ENCODE measurements around the gene PPP6R3. TPM values are rescaled to one million over a fixed set of nuclear protein-coding genes. Genes with fewer than 3 reads are reported as not detected.

Gene PPP6R3
- total and polyA plus RNA-seq, 8 donors = 84.6 to 130 (median 109) TPM

DNA sequence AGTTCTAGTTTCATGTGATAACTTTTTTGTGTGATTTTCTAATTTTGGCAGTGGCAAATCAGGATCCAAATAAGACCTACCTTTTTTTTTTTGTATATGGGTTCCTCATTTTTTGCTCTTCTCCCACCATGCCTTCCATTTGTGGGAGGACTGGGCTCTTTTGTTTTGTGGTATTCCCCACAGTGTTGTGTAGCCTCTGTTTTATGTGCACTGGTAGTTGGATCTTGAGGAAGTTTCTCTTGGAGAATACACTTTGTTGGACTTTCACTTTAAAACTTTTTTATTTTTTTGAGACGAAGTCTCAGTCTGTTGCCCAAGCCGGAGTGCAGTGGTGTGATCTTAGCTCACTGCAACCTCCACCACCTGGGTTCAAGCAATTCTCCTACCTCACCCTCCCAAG lies 39.7 kb downstream of the PPP6R3 start:
- DNase-seq (no peak), ATAC-seq (no peak)
- intact Hi-C loops (cut with DNase I) = no loop called here
- TF ChIP-seq, protein P1, sequence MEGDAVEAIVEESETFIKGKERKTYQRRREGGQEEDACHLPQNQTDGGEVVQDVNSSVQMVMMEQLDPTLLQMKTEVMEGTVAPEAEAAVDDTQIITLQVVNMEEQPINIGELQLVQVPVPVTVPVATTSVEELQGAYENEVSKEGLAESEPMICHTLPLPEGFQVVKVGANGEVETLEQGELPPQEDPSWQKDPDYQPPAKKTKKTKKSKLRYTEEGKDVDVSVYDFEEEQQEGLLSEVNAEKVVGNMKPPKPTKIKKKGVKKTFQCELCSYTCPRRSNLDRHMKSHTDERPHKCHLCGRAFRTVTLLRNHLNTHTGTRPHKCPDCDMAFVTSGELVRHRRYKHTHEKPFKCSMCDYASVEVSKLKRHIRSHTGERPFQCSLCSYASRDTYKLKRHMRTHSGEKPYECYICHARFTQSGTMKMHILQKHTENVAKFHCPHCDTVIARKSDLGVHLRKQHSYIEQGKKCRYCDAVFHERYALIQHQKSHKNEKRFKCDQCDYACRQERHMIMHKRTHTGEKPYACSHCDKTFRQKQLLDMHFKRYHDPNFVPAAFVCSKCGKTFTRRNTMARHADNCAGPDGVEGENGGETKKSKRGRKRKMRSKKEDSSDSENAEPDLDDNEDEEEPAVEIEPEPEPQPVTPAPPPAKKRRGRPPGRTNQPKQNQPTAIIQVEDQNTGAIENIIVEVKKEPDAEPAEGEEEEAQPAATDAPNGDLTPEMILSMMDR (IDR thresholded peaks at IDR 0.05) = no peak
- no peak overlapping the region for H3K4me3 ChIP-seq
- H3K27ac ChIP-seq = no peak overlapping the region
- H3K27me3 ChIP-seq = no peaks in the 10 kb centered on the region
- no peaks in the 10 kb centered on the region for H3K36me3 ChIP-seq
- H3K4me1 ChIP-seq = peaks cover 39 to 88% of the 10 kb centered on the region in 2 donors
- H3K9me3 ChIP-seq = no peaks in the 10 kb centered on the region

DNA sequence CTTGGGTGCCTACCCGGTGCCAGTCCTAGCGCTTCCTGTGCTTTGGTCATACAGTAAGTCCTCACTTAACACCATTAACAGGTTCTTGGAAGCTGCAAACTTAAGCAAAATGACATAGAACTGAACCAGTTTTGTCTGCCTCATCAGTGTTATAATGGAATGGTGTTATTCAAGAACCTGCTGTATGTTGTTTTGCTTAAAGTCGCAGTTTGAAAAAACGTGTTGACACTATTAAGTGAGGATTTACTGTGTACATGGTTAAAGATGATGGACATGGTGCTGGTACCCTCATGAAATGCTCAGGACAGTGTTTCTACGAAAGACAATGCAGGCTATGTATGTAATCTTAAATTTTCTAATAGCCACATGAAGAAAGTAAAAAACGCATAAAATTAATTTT lies 41.3 kb downstream of the PPP6R3 start:
- ATAC-seq = no peak
- Histone ChIP-seq H3K27ac (no peak overlapping the region), H3K4me3 (no peak overlapping the region), H3K27me3 (no peaks in the 10 kb centered on the region), H3K36me3 (no peaks in the 10 kb centered on the region), H3K4me1 (peaks cover 39 to 90% of the 10 kb centered on the region in 2 donors), H3K9me3 (no peaks in the 10 kb centered on the region)
- DNase-seq = no peak
- intact Hi-C loops (cut with DNase I) = no loop called here
- TF ChIP-seq, protein P1 (IDR thresholded peaks at IDR 0.05) = no peak

DNA sequence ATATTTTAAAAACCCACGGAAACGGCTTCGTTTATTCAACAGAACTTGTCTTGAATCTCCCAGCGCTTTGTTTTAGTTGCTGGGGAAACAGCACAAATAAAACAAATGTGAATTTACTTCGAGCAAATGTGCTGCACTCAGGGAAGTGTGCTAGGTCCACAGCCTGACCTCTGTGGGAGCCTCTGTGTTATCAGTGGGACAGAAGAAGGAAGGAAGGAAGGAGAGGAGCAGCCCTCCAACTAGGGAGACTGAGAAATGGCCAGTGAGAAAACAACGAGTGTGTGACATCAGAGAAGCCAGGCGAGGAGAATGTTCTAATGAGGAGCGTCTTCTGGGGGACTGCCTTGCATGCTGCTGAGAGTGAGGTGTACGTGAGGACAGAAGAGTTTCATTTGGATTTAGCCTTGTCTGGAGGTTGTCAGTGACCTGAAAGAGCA lies 42.7 kb downstream of the PPP6R3 start:
- H3K9me3 ChIP-seq = no peaks in the 10 kb centered on the region
- H3K27me3 ChIP-seq = no peaks in the 10 kb centered on the region
- H3K36me3 ChIP-seq = no peaks in the 10 kb centered on the region
- peaks cover 34 to 94% of the 10 kb centered on the region in 2 donors for H3K4me1 ChIP-seq
- H3K4me3 ChIP-seq = no peak overlapping the region
- TF ChIP-seq, protein P1 (IDR thresholded peaks at IDR 0.05) = no peak
- ATAC-seq = peak; percentile 49
- DNase-seq = peak in 1 of 4 donors; percentile 60
- H3K27ac ChIP-seq = peak overlapping the region; percentile 13 to 46
- intact Hi-C loops (cut with DNase I) = no loop called here

DNA sequence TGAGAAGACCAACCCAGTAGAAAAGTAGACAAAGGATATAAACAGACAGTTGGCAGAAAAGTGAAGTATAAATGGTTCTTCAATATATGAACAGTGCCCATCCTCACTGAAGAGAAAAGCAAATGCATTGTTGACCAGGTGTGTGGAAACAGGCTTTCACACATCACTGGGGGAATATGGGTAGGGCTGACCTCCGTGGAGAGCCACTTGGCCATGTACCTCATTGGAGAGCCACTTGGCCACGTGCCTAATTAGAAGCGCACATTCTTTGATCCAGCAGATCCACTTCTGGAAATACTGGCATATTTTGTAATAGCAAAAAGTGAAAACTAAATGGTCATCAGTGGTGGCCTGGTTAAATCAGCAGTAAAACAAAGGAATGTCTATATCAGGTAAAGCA lies 43.2 kb downstream of the PPP6R3 start:
- Histone ChIP-seq H3K4me1 (peaks cover 33 to 89% of the 10 kb centered on the region in 2 donors), H3K4me3 (no peak overlapping the region), H3K27me3 (no peaks in the 10 kb centered on the region), H3K27ac (peak overlapping the region; percentile 13 to 46), H3K9me3 (no peaks in the 10 kb centered on the region), H3K36me3 (no peaks in the 10 kb centered on the region)
- intact Hi-C loops (cut with DNase I) = no loop called here
- DNase-seq (peak in 2 of 4 donors; percentile 25 to 54), ATAC-seq (peak; percentile 73)
- TF ChIP-seq, protein P1 (IDR thresholded peaks at IDR 0.05) = no peak

DNA sequence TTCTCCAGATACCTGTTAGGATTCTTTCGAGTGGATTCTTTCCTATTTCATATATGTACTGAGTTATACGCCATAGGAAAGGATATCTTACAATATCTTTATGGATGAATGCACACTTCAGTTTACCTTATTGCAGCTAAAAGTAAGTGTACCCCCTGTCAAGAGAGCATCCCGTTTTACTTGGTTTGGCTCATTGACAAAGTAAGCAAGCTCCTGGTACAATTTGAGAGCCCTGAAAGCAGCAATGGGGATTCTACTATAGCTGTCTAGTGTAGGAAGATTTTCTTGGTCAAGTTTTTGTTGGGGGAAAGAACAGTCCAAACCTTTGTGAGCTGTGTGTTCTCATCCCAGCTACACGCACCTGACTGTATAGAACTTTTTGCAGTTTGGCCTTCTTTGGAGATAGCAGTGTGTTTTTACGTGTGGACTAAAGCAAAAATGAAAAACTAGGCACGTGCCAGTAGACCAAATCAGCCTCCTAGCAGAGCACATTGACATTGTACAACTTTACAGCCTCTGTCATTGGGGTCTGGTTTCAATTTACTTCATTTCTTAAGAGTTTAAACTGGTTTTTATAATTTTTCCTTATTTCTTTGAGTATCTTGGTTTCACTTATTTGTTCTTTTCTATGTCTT lies 44.0 kb downstream of the PPP6R3 start:
- TF ChIP-seq, protein P1 (IDR thresholded peaks at IDR 0.05) = no peak
- H3K27ac ChIP-seq = peak overlapping the region in 1 of 2 donors; percentile 1
- intact Hi-C loops (cut with DNase I) = no loop called here

More for the DNA sequence above, 44.0 kb downstream of the PPP6R3 start:
- H3K4me1 ChIP-seq = peaks cover 31 to 82% of the 10 kb centered on the region in 2 donors
- no peak overlapping the region for H3K4me3 ChIP-seq
- DNase-seq (no peak), ATAC-seq (peak; percentile 9)
- no peaks in the 10 kb centered on the region for H3K9me3 ChIP-seq
- no peaks in the 10 kb centered on the region for H3K36me3 ChIP-seq
- H3K27me3 ChIP-seq = no peaks in the 10 kb centered on the region
